Stimulated activated CD8-positive, alpha-beta memory T cell treated with anti-CD3 and anti-CD28 coated beads, Interleukin-4, amount 100 ng/mL, for 48 hours (primary cell): ENCODE measurements around the gene MGAM2.

ENCODE experiments used
- DNase-seq: peaks from one replicate; pipeline ENCODE4 v3.0.0-alpha.2; 2020

MGAM2 gene

DNA sequence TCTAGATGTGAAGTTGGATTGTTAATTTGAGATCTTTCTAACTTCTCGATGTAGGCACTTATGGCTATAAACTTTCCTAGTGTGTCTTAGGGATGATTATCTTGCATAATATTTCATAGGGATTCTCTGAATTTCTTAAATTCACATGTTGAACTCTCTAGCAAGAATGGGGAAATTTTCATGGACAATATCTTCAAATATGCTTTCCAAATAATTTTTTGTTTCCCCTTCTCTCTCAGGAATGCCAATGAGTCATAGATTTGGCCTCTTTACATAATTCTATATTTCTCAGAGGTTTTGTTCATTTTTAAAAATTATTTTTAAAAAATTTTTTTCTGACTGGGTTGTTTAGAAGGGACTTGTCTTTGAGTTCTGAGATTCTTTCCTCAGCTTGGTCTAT, 68.9 kb downstream of the MGAM2 start:
- no peak for DNase-seq

DNA sequence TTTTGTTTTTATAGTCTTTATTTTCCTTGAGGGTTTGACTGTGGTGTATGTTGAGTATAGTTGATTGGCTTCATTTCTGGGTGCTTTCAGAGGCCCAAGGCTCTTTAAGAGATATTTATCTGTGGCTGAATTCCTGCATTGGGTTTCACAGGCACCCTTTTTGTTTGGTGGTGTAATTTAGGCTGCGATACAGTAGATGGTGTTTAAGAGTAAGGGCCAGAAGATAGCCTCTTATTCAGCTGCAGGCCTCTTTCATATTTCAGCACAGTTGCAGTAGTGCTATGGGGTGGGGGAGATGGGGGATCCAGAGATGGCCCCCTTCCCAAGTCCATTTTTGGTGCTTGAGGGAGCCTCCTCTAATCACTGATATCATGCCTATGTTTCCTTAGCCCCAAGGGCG, 69.7 kb downstream of the MGAM2 start:
- no peak for DNase-seq

DNA sequence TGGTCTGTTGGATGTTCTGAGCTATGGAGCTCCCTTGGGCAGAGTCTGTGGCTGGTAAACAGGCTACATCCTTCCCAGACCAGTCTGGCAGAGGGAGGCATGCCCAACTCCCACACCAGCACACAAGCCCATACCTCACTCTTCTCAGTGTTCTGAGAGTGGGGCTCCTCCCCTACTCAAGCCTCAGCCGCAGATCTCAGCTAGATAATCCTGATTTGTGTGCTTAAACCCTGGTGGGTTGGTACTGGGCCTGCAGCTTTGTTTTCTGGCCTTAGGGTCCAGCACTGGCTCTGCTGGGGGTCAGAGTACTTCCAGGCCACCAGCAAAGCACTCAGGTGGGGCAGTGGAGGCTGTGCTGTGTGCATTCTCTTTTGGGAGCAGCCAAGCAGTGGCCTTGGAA, 70.4 kb downstream of the MGAM2 start:
- no peak for DNase-seq

DNA sequence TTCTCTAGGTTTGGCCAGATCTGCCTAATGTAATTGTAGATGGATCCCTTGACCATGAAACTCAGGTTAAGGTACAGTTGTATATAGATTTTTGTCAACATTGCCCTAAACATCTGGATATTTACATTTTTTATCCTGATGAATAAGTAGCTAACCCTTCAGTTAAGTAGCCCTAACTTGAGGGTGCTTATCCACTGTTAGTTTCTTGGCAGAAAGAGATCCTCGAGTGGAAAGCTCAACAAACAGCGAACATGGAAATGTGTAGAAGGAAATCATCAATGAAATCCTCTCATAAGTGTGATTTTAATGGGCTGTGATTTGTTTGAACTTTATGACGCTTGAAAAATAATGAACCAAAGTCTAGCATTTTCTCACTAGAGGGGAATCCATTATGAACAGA, 73.6 kb downstream of the MGAM2 start:
- DNase-seq = no peak

DNA sequence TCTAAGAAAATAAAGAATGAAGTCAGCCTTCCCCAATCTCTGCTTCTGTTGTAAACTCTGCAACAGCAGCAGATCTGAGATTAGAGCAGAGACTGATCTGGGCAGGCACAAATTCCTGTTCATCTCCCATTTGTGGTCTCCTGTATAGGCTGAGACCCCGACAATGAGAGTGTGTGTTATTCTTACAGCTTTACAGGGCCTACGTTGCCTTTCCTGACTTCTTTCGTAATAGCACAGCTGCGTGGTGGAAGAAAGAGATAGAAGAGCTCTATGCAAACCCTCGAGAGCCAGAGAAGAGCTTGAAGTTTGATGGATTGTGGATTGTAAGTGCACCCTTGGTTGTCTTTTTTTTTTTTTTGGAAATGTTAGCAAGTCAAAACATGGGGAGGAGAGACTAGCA, 74.3 kb downstream of the MGAM2 start:
- DNase-seq = no peak

DNA sequence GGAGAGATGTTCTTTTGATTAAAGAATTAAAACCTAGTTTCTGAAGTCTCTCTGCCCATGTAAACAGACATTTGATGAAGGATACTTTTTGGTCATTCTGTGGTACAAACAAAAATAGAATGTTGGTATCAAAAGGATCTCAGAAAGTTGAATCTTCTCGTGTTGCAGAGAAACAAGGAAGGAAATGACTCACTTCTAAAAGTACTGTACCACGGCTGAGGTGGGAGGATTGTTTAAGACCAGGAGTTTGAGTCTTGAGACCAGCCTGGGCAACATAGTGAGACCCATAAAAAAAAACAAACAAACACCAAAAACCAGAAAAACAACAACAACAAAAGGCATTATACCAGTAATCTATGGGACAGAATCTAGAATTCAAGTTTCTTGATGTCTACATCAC, 76.6 kb downstream of the MGAM2 start:
- DNase-seq = no peak

DNA sequence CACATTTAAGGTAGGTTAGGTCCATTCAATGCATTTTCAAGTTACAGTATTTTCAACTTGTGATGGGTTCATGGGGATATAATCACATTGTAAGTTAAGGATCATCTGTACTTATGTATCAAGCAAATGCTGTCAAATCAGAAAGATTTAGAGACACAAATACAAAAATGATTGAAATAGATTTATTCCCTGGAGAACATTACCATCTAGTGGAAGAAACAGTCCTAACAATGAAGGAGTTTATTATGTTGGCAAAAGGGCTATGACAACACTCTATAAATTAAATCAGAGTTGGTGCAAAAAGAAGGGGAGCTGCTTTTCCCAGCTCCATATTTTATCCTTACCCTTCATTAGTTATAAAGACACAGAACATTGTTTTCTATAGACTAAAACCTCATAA, 77.3 kb downstream of the MGAM2 start:
- DNase-seq = no peak

DNA sequence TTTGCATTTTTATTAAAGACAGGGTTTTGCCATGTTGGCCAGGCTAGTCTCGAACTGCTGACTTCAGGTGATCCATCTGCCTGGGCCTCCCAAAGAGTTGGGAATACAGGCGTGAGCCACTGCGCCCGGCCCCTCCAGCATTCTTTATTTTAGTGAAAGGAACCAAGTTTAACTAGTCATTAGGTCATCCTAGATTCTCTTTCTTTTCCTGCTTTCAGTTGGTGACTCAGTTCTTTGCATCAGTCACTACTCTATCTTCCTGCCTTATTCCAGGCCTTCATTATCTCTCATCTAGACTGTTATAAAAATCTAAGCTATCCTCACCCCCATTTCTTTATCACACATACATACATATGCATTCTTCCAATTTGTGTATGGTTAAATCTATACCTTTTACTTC, 82.7 kb downstream of the MGAM2 start:
- no peak for DNase-seq

DNA sequence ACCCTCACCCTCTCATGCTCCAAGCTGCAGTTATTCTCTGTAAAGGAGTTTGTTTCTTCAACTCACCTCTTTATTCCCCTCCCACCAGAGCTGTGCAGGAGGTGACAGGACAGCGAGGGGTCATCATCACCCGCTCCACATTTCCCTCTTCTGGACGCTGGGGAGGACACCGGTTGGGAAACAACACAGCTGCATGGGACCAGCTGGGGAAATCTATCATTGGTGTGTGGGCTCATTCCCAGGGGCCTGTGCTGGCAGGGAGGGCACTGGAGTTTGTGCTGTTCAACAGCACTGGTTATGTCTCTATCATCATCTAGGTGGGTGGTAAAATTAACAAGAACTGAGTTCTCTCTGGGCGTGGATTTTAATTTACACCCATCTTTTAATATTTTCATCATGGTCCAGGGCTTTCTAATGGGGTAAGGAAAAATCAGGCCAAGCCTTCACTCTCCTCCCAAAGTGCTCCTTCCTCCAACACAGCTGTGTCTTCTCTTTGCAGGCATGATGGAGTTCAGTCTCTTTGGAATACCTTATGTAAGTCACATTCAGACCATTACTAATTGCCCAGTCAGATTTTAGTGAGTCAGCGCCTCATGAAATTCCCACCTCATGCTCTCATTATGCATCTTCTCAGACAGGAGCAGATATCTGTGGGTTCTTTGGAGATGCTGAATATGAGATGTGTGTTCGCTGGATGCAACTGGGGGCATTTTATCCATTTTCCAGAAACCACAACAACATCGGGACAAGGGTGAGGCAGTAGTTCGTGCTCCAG, 84.7 kb downstream of the MGAM2 start:
- DNase-seq = no peak

DNA sequence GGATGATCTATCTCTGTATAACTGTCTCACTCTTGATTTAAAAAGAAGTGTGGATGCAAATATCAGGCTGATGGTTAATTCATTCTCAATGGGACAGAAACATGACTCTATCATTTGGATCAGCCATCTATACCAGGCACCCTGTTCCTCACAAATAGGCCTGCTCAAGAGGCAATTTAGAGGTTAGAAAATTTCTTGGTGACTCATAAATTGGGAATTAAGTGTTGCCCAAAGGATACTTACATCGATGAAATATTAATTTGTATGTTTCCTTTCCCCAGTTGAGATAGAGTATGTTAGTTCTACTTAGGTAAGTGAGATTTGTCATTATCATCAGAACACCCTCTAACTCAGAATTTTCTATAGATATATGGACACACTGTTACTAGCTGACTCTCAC, 88.7 kb downstream of the MGAM2 start:
- no peak for DNase-seq

DNA sequence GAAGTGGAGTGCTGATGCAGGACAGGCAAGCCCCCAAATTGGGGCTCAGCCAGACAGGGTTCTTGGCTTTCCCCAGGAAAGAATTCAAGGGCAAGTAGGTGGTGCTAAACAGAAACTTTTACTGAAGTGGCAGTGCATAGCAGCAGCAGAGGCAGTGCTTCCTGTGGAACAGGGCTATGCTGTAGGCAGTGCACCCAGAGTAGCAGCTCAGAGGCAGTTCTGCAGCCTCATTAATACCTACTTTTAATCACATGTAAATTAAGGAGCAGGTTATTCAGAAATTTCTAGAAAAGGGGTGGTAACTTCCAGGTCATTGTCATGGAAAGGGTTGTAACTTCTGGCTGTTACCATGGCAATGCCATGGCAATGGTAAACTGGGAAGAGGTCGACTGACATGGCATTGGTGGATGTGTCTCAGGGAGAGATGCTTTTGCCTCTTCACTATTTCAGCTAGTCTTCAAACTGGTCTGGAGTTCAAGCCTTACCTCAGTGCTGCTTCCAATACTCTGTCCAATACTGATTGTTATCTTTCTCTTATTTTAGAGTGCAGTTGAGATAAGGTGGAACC, 117.1 kb downstream of the MGAM2 start:
- no peak for DNase-seq

DNA sequence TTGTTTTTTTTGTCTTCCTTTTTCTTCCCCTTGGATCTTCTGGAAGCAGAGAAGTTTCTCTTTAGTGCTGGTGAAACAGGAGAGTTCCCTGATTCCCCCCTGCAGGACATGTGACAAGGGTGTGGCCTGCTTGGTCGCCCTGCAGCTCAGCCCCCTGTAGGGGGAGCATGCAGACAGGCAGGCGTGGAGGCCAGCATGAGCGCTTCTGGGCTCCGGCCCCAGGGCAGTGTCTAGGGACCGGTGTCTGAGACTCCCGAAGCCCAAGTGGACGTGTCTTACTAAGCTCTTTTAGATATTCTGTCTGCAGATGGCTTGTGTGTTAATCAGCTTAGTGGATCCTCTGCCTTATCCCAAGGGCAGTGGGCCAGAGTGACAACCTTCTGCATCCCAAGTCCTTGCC, 120.2 kb downstream of the MGAM2 start:
- DNase-seq = peak; percentile 25

DNA sequence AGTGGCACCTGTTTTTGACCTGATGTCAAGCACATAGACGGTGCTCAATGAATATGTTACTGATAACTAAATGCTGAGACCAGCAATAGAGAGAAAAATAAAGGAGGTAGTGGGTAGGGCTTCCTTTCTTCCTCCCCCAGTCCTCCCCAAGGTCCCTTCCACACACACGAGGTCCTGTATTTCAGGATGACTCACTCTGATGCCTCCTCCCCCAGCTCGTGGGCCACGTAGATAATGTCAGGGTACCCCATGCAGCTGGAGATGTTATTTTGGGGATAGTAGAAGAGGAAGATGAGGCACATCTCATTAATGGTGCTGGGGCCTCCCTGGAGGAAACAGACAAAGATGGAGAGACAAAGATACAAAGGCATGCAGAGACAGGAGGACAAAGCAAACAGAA, 129.0 kb downstream of the MGAM2 start:
- no peak for DNase-seq

DNA sequence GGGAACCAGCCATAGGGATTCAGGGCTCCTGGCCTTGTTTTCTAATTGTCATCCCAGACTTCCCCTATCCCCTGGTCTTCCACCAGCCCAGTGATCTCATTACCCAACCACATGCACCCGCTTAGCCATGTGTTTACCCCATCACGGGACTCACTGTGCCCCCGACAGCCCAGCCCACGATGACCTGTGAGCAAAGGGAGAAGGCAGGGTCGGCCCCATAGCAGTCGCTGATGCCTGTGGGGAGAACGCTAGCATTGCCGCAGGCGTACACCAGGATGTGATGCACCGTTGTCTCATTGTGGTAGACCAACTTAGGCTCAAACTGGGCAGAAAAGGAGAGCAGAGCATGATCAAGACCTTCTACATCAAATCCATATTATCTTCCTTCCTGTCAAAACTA, 132.3 kb downstream of the MGAM2 start:
- no peak for DNase-seq

DNA sequence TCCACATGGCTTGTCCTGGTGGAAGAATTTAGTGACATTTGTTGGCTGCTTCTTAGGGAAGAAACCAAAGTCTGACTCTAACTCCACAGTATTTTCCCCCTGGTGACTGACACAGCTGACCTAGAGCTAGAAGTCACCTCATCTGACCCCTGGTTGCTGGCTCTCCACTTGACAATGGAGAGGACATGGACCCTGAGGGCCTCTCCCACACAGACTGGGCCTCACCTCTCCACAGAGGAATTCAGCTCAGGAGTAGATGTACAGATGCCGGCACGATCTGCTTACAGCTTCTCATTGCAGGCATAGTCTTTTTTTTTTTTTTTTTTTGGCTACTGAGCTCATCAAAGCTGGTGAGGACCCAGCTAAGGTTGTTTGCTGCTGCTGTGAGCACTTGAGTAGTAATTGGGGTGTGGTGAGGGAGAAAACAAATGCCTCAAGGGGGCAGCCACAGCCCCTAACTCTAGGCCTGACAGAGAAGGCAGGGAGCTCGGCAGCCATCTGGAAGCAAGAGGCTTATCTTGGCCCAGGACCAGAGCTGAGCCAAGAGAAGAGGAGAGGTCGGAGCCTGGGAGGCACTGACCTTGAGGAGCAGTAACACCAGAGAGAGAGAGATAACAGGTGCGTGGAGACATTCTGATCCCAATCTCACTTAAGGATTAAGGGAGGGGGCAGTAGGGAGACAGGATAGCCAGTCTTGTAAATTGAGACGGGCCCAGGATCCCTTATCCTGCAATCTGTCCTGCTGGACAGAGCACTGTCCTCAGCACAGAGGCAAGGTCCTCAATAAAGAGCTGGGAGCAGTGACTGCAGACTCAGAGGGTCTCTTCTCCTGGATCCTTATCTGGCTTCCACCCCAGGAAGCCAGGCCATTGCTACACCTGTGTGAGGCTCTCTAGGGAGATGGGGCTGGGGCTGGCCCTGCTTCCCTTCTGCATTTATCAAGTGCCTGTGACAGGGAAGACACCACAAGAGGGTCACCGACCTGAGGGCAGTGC, 136.9 kb downstream of the MGAM2 start:
- no peak for DNase-seq

DNA sequence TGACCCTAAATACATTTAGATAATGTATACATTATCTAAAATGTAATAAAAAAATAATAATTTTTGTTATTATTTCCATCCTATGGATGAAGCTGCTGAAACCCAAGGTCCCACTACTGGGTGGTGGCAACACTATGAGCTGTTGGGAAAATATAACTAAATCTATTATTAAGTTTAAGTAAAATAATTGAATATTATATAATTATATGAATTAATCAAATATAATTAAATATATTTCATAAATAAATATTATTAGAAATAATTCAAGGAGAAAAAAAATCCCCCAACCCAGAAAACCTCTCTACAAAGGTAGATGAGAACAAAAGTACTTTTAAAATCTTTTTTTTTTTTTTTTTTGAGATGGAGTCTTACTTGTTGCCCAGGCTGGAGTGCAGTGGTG, 138.4 kb downstream of the MGAM2 start:
- no peak for DNase-seq

DNA sequence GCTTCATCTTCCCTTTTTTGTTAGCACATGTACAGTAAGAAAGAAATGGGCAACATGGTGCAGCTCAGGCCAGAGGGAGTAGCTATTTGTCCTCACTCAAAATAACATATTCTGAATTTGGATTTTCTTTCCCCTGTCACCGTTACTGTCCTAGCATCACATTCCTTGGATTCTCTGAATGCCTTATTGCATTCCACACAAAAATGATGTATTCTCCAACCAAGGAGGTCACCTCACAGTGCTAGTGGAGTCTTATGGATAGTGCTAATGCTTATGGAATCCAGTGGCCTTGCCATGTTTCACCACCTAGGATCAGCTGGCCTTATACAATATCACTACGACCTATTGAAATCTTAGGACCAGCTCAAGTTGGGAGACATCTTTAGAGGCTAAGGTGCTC, 139.2 kb downstream of the MGAM2 start:
- DNase-seq = no peak

DNA sequence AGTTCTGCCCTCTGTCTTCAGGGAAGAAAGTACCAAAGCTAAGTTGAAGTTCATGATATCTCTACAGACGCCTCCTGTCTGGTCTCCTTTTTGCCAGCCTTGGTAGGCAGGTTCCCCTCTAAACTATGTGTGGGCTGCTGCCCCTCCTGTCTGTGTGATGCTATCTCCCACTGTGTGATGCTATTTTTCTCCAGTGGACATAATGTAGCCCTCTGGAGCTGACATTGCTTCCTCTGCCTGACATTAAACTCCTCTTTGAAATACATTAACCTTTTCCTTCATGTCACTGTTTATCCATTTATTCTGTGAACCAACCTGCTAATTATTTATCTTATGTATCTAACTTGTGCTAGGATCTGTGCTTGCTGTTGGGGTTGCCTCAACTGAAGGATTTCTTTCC, 146.4 kb downstream of the MGAM2 start, which contains the start of gene PRSS58:
TSS of gene PRSS58 (minus strand) at position 101 of the 400 bp plus-strand sequence. CDS start 351 bp downstream, outside the sequence.
- DNase-seq = no peak

DNA sequence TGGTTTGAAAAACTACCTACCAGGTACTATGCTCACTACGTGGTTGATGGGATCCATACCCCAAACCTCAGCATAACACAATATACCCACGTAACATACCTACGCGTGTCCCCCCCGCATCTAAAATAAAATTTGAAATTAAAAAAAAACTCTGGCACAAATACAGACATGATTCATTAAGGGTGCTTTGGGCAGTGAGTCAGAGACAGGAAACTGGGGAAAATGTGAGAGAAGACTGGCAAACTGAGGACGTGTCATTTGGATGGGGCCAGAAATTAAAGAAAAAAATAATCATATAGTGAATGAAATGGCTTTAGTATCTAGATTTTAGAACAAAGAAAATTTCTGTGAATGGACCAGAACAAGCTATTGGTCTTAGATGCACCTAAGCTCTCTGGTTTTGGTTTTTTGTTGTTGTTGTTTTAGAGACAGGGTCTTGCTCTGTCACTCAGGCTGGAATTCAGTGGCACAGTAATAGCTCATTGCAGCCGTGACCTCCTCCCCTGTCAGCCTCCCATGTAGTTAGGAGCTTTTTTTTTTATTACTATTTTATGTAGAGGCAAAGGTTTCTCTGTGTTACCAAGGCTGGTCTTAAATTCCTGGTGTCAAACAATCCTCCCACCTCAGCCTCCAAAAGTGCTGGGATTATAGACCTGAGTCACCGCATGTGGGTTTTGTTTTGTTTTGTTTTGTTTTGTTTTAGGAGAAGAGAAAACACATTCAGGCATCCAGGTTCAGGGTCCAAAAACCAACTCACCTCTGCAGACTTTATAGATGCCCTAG, 152.3 kb downstream of the MGAM2 start:
- no peak for DNase-seq
